ENCODE data around the gene ADGRA1. TPM values are rescaled to one million over a fixed set of nuclear protein-coding genes. Genes with fewer than 3 reads are reported as not detected.

The ADGRA1 gene
- total and polyA plus RNA-seq, 2 of the 13 experiments (the other 11 are each of a cell fraction or from before 2014, with no cell fraction given): not detected

DNA sequence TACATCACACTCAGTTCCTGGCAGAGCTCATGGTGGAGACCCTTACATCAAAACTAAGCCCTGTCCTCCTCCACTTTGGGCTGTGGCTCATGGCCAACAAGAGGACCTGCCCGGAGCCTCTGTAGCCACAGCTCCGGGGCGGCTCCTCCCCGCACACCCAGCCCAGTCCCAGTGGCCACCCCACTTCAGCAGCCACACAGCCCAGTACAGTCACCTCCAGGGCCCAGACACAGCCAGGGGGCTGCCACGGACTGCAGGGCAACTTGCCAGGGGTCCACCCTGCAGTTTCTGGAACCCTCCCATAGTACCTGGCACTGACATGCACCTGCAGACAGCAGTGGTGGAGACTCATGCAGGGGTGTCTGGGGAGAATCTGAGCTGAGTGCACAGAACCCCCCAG lies 11.8 kb downstream of the ADGRA1 start:
- Histone ChIP-seq H3K79me2 (ENCODE audit: insufficient read depth, low read length) (no peaks in the 10 kb centered on the region), H3K9me3 (ENCODE audit: low read length) (no peaks in the 10 kb centered on the region), H3K27ac (ENCODE audit: extremely low read length, insufficient read depth, low read length) (no peak overlapping the region), H4K20me1 (ENCODE audit: insufficient read depth, low read length) (0 out of 2 replicates have a peak, but pooled peaks cover 2% of the 10 kb centered on the region), H3K4me1 (ENCODE audit: insufficient read depth, low read length) (no peaks in the 10 kb centered on the region), H3K9ac (ENCODE audit: insufficient read depth, low read depth, low read length) (no peak overlapping the region), H2AFZ (ENCODE audit: low read length) (no peak overlapping the region), H3K4me2 (ENCODE audit: low read depth, low read length) (no peak overlapping the region), H3K27me3 (ENCODE audit: control insufficient read depth in 1 of 2, insufficient read depth in 2 of 2, low read length in 2 of 2) (peaks cover 7 to 80% of the 10 kb centered on the region in 2 experiments; a peak in 4 of 5 replicates), H3K4me3 (replicated peaks in 1 of 3; ENCODE audit: insufficient read depth in 1 of 3, low read depth in 2 of 3, low read length in 3 of 3) (no peak overlapping the region), H3K36me3 (replicated peaks in 1 of 2; ENCODE audit: control insufficient read depth in 1 of 2, insufficient read depth in 2 of 2, low read length in 2 of 2) (no peaks in the 10 kb centered on the region)
- intact Hi-C loops (cut with micrococcal nuclease; ENCODE audit: unreplicated experiment) (no loop called here), in situ Hi-C loops (cut with HindIII; ENCODE audit: extremely low pct_ligation_motif_present, low pct_unique_long_range_greater_than_20kb) (no loop called here)
- DNase-seq (ENCODE audit: low spot score) (no peak), FAIRE-seq (no peak), ATAC-seq (no peak)
- WGBS (ENCODE audit: low lambda C conversion rate): no CpG with 5 or more reads among the region's 5 CpGs
- BruUV-seq (replicated peaks): no TSS peak
- CTCF ChIA-PET (ENCODE audit: low intra/inter-chr PET ratio, low total read pairs): no interaction called here
- POLR2A ChIA-PET: no interaction called here
- TF ChIP-seq, protein P1, sequence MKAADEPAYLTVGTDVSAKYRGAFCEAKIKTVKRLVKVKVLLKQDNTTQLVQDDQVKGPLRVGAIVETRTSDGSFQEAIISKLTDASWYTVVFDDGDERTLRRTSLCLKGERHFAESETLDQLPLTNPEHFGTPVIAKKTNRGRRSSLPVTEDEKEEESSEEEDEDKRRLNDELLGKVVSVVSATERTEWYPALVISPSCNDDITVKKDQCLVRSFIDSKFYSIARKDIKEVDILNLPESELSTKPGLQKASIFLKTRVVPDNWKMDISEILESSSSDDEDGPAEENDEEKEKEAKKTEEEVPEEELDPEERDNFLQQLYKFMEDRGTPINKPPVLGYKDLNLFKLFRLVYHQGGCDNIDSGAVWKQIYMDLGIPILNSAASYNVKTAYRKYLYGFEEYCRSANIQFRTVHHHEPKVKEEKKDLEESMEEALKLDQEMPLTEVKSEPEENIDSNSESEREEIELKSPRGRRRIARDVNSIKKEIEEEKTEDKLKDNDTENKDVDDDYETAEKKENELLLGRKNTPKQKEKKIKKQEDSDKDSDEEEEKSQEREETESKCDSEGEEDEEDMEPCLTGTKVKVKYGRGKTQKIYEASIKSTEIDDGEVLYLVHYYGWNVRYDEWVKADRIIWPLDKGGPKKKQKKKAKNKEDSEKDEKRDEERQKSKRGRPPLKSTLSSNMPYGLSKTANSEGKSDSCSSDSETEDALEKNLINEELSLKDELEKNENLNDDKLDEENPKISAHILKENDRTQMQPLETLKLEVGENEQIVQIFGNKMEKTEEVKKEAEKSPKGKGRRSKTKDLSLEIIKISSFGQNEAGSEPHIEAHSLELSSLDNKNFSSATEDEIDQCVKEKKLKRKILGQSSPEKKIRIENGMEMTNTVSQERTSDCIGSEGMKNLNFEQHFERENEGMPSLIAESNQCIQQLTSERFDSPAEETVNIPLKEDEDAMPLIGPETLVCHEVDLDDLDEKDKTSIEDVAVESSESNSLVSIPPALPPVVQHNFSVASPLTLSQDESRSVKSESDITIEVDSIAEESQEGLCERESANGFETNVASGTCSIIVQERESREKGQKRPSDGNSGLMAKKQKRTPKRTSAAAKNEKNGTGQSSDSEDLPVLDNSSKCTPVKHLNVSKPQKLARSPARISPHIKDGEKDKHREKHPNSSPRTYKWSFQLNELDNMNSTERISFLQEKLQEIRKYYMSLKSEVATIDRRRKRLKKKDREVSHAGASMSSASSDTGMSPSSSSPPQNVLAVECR (CRISPR knock-in tag; IDR thresholded peaks at IDR 0.05; ENCODE audit: borderline replicate concordance): no peak
- no peak for TF ChIP-seq ZNF350 (CRISPR knock-in tag; IDR thresholded peaks at IDR 0.05; ENCODE audit: borderline replicate concordance, low read depth)

DNA sequence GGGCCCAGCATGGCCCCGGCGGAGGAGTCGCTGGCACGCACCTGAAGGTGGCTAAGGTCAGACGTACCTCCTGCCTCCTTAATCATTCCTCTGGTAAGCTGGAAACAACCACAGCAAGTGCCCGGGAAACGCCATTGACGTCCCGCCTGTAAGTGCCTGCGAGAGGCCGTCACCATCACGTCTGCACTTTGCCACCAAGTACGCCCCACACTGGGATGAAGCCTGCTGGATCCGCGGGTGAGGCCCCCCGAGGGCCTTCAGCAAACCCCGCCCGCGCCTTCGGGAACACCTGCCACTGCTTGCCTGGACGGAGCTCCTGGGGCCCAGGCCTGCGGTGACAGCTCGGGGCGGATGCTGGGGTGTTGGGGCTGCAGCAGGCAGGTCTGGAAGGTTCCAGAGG lies 12.5 kb downstream of the ADGRA1 start:
- in situ Hi-C loops (cut with HindIII; ENCODE audit: extremely low pct_ligation_motif_present, low pct_unique_long_range_greater_than_20kb): no loop called here
- no TSS peak for BruUV-seq (replicated peaks)
- CTCF ChIA-PET (ENCODE audit: low intra/inter-chr PET ratio, low total read pairs): no interaction called here
- no peaks in the 10 kb centered on the region for H3K36me3 ChIP-seq (replicated peaks in 1 of 2; ENCODE audit: control insufficient read depth in 1 of 2, insufficient read depth in 2 of 2, low read length in 2 of 2)
- no peaks in the 10 kb centered on the region for H3K9me3 ChIP-seq (ENCODE audit: low read length)
- 56% methylated on average over 20 of the region's 24 CpGs for WGBS (ENCODE audit: low lambda C conversion rate)
- no peak for FAIRE-seq
- no peak for ATAC-seq
- H3K4me1 ChIP-seq (ENCODE audit: insufficient read depth, low read length): no peaks in the 10 kb centered on the region
- peaks cover 10 to 80% of the 10 kb centered on the region in 2 experiments; a peak in 4 of 5 replicates for H3K27me3 ChIP-seq (ENCODE audit: control insufficient read depth in 1 of 2, insufficient read depth in 2 of 2, low read length in 2 of 2)
- intact Hi-C loops (cut with micrococcal nuclease; ENCODE audit: unreplicated experiment): no loop called here
- no peak overlapping the region for H3K9ac ChIP-seq (ENCODE audit: insufficient read depth, low read depth, low read length)
- no peak for DNase-seq (ENCODE audit: low spot score)
- H3K4me2 ChIP-seq (ENCODE audit: low read depth, low read length): no peak overlapping the region
- POLR2A ChIA-PET: no interaction called here
- H3K4me3 ChIP-seq (replicated peaks in 1 of 3; ENCODE audit: insufficient read depth in 1 of 3, low read depth in 2 of 3, low read length in 3 of 3): no peak overlapping the region
- no peaks in the 10 kb centered on the region for H3K79me2 ChIP-seq (ENCODE audit: insufficient read depth, low read length)
- no peak overlapping the region for H2AFZ ChIP-seq (ENCODE audit: low read length)
- no peak overlapping the region for H3K27ac ChIP-seq (ENCODE audit: extremely low read length, insufficient read depth, low read length)
- H4K20me1 ChIP-seq (ENCODE audit: insufficient read depth, low read length): 0 out of 2 replicates have a peak, but pooled peaks cover 2% of the 10 kb centered on the region
- TF ChIP-seq RFX5 (IDR thresholded peaks at IDR 0.05; ENCODE audit: low read depth, low read length) (no peak), ZNF749 (CRISPR knock-in tag; IDR thresholded peaks at IDR 0.05; ENCODE audit: borderline replicate concordance) (no peak), ZNF703 (CRISPR knock-in tag; IDR thresholded peaks at IDR 0.05; ENCODE audit: borderline replicate concordance) (no peak), CAMTA2 (CRISPR knock-in tag; IDR thresholded peaks at IDR 0.05; ENCODE audit: borderline replicate concordance) (no peak), HOXA7 (CRISPR knock-in tag; IDR thresholded peaks at IDR 0.05) (no peak), ZNF780A (CRISPR knock-in tag; IDR thresholded peaks at IDR 0.05) (no peak), KAT7 (CRISPR knock-in tag; IDR thresholded peaks at IDR 0.05; ENCODE audit: borderline replicate concordance) (no peak), ZNF180 (CRISPR knock-in tag; IDR thresholded peaks at IDR 0.05; ENCODE audit: borderline replicate concordance, low read depth) (no peak), ZFP36 (IDR thresholded peaks at IDR 0.05; ENCODE audit: borderline replicate concordance, low read depth, low read length, partially characterized antibody) (no peak), NPAS2 (CRISPR knock-in tag; IDR thresholded peaks at IDR 0.05; ENCODE audit: borderline replicate concordance) (no peak)
- TF ChIP-seq, protein P2, sequence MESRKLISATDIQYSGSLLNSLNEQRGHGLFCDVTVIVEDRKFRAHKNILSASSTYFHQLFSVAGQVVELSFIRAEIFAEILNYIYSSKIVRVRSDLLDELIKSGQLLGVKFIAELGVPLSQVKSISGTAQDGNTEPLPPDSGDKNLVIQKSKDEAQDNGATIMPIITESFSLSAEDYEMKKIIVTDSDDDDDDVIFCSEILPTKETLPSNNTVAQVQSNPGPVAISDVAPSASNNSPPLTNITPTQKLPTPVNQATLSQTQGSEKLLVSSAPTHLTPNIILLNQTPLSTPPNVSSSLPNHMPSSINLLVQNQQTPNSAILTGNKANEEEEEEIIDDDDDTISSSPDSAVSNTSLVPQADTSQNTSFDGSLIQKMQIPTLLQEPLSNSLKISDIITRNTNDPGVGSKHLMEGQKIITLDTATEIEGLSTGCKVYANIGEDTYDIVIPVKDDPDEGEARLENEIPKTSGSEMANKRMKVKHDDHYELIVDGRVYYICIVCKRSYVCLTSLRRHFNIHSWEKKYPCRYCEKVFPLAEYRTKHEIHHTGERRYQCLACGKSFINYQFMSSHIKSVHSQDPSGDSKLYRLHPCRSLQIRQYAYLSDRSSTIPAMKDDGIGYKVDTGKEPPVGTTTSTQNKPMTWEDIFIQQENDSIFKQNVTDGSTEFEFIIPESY (CRISPR knock-in tag; IDR thresholded peaks at IDR 0.05): no peak

All from HepG2 (cell line).